Esophagus squamous epithelium (tissue), 5 donors: ENCODE data around the gene NADSYN1. TPM values are rescaled to one million over a fixed set of nuclear protein-coding genes. Genes with fewer than 3 reads are reported as not detected.

Experiments used
- DNase-seq: peaks from one replicate; lab custom pipeline; 2025; lab: John Stamatoyannopoulos, UW
- H3K27ac ChIP-seq, 4 donors: fragments of 200-600 bp; sonication (generic); one replicate each; pipeline ENCODE4 v1.5.1; 2016 to 2019; ENCODE audit warnings: mild to moderate bottlenecking in 1 of 4
- H3K27me3 ChIP-seq, 4 donors: fragments of 200-600 bp; sonication (generic); 1 replicate in 3 of 4; 2 replicates in 1 of 4; pipeline versions ENCODE4 v1.5.1 to v1.6.0; 2017 to 2021; ENCODE audit warnings: antibody characterized with exemption in 1 of 4
- H3K36me3 ChIP-seq, 3 donors: fragments of 200-600 bp; sonication (generic); one replicate each; pipeline ENCODE4 v1.5.1; 2016 to 2019
- H3K4me1 ChIP-seq, 3 donors: fragments of 200-600 bp; sonication (generic); one replicate each; pipeline ENCODE4 v1.5.1; 2017 to 2019
- H3K4me3 ChIP-seq, 4 donors: fragments of 200-600 bp; sonication (generic); 1 replicate in 3 of 4; 2 replicates in 1 of 4; pipeline ENCODE4 v1.5.1; 2016 to 2019; ENCODE audit warnings: mild to moderate bottlenecking in 2 of 4, moderate library complexity in 1 of 4
- H3K9me3 ChIP-seq, 3 donors: fragments of 200-600 bp; sonication (generic); one replicate each; pipeline ENCODE4 v1.5.1; 2016 to 2019
- CTCF ChIP-seq, 6 experiments: fragments of 450-650 bp in 4 of 6; fragments of 200-600 bp in 2 of 6; sonication (generic) in 2 of 6; IDR thresholded peaks; one replicate each; pipeline ENCODE4 v1.5.1; 2016 to 2019; ENCODE audit warnings: antibody characterized with exemption in 6 of 6, mild to moderate bottlenecking in 4 of 6, moderate library complexity in 4 of 6
- POLR2A ChIP-seq, 4 donors: fragments of 450-650 bp; IDR thresholded peaks; one replicate each; pipeline ENCODE4 v1.6.1; 2017; ENCODE audit warnings: antibody characterized with exemption in 4 of 4, mild to moderate bottlenecking in 4 of 4, moderate library complexity in 3 of 4
- WGBS, 2 donors: methylation state at CpG; one replicate each; pipeline ENCODE4 v1.1.5; 2018; 5-methylcytosine and 5-hydroxymethylcytosine counted together
- intact Hi-C: fragments of 100-400 bp; cut with DNase I; formaldehyde crosslinking; loops from one replicate; pipeline ENCODE4 v1.15.0; 2022
- total RNA-seq, 4 donors: library from RNA; depleted of rRNA; stranded (reverse); fragments of >200 nt; gene quantifications; one replicate each; pipeline ENCODE4 v1.1.0, GENCODE V29; 2016
- donor health status: DM: yes; HTN: yes; CAD: no.

The NADSYN1 gene
- total RNA-seq, 4 donors from 2014 or later, result 62.0 to 81.3 (median 71.7) TPM

GRCh38 chr11:71450507-71450906 lies 2.5 kb upstream of the NADSYN1 start:
- Histone ChIP-seq H3K36me3 (peaks cover 6 to 12% (median 9%) of the 10 kb centered on the region in 3 donors), H3K27ac (no peak overlapping the region), H3K9me3 (no peaks in the 10 kb centered on the region), H3K27me3 (no peaks in the 10 kb centered on the region), H3K4me1 (peaks cover 34 to 79% (median 37%) of the 10 kb centered on the region in 3 donors), H3K4me3 (no peak overlapping the region)
- intact Hi-C loops, result no loop called here
- WGBS, 2 donors, result 53 to 57% methylated on average over 2 of the region's 2 CpGs
- TF ChIP-seq POLR2A (IDR thresholded peaks at IDR 0.05), result no peak
- no peak for TF ChIP-seq CTCF (IDR thresholded peaks at IDR 0.05)
- no peak for DNase-seq

- Histone ChIP-seq H3K4me3 (no peak overlapping the region), H3K27ac (no peak overlapping the region), H3K27me3 (no peaks in the 10 kb centered on the region), H3K4me1 (peaks cover 34 to 83% (median 37%) of the 10 kb centered on the region in 3 donors), H3K36me3 (peaks cover 9 to 13% (median 12%) of the 10 kb centered on the region in 3 donors), H3K9me3 (no peaks in the 10 kb centered on the region)
- WGBS, 2 donors, result 59 to 78% methylated on average over 3 of the region's 3 CpGs
- intact Hi-C loops, result no loop called here
- TF ChIP-seq POLR2A (IDR thresholded peaks at IDR 0.05) (no peak), CTCF (IDR thresholded peaks at IDR 0.05) (no peak)
- no peak for DNase-seq
These were observed 2.1 kb upstream of the NADSYN1 start for GRCh38 chr11:71450939-71451338.

- Histone ChIP-seq H3K36me3 (peaks cover 13 to 19% (median 16%) of the 10 kb centered on the region in 3 donors), H3K4me3 (peak overlapping the region in 3 of 4 donors; percentile 86 to 98 (median 86)), H3K4me1 (peaks cover 34 to 83% (median 37%) of the 10 kb centered on the region in 3 donors), H3K27ac (peak overlapping the region in 3 of 4 donors; percentile 86 to 92 (median 89)), H3K27me3 (no peaks in the 10 kb centered on the region), H3K9me3 (no peaks in the 10 kb centered on the region)
- intact Hi-C loops, result no loop called here
- DNase-seq, result no peak
- WGBS, 2 donors, result 58 to 59% methylated on average over 9 of the region's 9 CpGs
- TF ChIP-seq CTCF (IDR thresholded peaks at IDR 0.05) (no peak), POLR2A (IDR thresholded peaks at IDR 0.05) (no peak)
These were observed 1.3 kb upstream of the NADSYN1 start for GRCh38 chr11:71451596-71452198.

GRCh38 chr11:71452199-71453036 lies 585 bp upstream of the NADSYN1 start:
- TF ChIP-seq POLR2A (IDR thresholded peaks at IDR 0.05) (no peak), CTCF (IDR thresholded peaks at IDR 0.05) (no peak)
- Histone ChIP-seq H3K27me3 (no peaks in the 10 kb centered on the region), H3K4me1 (peaks cover 32 to 78% (median 37%) of the 10 kb centered on the region in 3 donors), H3K9me3 (no peaks in the 10 kb centered on the region), H3K36me3 (peaks cover 13 to 26% (median 23%) of the 10 kb centered on the region in 3 donors), H3K27ac (peak overlapping the region; percentile 86 to 92 (median 88)), H3K4me3 (peak overlapping the region; percentile 86 to 98 (median 88))
- WGBS, 2 donors, result 1% methylated on average over 28 to 30 of the region's 40 CpGs
- no peak for DNase-seq
- intact Hi-C loops, result no loop called here

GRCh38 chr11:71453918-71454304 lies 908 bp downstream of the NADSYN1 start:
- WGBS, 2 donors, result 33 to 41% methylated on average over 7 of the region's 7 CpGs
- Histone ChIP-seq H3K36me3 (peaks cover 21 to 41% (median 35%) of the 10 kb centered on the region in 3 donors), H3K4me3 (peak overlapping the region; percentile 86 to 98 (median 88)), H3K9me3 (no peaks in the 10 kb centered on the region), H3K4me1 (peaks cover 30 to 79% (median 33%) of the 10 kb centered on the region in 3 donors), H3K27ac (peak overlapping the region; percentile 86 to 92 (median 88)), H3K27me3 (no peaks in the 10 kb centered on the region)
- TF ChIP-seq POLR2A (IDR thresholded peaks at IDR 0.05), result no peak
- no peak for TF ChIP-seq CTCF (IDR thresholded peaks at IDR 0.05)
- intact Hi-C loops, result no loop called here
- no peak for DNase-seq
